Stimulated activated CD8-positive, alpha-beta memory T cell treated with anti-CD3 and anti-CD28 coated beads, Interleukin-4, amount 100 ng/mL, for 48 hours (primary cell): ENCODE results near the gene SGPL1.
"Not testable (repeated sequence)": the region's sequence is repeated elsewhere in the genome, so short reads cannot be mapped to it uniquely, and the experiment has no call there.

ENCODE experiments used
- DNase-seq: peaks from one replicate; pipeline ENCODE4 v3.0.0-alpha.2; 2020

Gene SGPL1, protein sequence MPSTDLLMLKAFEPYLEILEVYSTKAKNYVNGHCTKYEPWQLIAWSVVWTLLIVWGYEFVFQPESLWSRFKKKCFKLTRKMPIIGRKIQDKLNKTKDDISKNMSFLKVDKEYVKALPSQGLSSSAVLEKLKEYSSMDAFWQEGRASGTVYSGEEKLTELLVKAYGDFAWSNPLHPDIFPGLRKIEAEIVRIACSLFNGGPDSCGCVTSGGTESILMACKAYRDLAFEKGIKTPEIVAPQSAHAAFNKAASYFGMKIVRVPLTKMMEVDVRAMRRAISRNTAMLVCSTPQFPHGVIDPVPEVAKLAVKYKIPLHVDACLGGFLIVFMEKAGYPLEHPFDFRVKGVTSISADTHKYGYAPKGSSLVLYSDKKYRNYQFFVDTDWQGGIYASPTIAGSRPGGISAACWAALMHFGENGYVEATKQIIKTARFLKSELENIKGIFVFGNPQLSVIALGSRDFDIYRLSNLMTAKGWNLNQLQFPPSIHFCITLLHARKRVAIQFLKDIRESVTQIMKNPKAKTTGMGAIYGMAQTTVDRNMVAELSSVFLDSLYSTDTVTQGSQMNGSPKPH

DNA sequence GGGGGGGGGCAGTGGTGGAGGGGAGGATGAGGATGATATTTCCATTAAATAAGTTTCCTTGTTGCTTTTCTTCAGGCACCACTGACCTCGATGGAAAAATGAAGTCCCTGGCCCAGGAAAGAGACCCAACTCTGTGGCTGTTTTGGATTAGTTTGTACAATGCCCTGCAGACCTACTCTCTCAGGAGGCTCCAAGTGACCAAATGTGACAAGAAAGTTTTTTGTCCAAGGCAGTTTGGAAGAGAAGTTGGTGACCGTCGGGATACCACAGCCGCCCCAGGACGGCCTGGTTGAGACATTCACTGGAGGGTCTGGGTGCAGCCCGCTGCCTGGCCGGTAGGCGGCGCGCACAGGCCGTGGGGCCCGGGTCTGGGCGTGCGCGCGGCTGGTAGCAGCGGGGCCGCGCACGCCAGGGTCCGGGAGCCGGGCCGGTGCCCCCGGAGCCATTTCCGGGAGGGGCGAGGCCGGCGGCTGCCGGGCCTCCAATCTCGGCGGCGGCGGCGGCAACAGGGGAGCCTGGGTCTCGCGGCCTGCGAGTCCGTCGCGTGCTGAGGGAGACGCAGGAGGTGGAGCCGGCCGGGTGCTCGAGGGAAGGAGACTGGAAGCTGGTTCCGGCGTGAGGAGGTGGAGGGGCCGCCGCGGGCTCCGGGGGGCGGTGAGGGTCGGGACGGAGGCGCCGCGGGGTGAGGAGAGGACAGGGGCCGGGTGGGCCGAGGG is at the start of gene SGPL1:
TSS of gene SGPL1 (plus strand) at position 445 of the 716 bp plus-strand sequence. CDS start 906 bp downstream, outside the sequence.
- DNase-seq = peak; percentile 92

DNA sequence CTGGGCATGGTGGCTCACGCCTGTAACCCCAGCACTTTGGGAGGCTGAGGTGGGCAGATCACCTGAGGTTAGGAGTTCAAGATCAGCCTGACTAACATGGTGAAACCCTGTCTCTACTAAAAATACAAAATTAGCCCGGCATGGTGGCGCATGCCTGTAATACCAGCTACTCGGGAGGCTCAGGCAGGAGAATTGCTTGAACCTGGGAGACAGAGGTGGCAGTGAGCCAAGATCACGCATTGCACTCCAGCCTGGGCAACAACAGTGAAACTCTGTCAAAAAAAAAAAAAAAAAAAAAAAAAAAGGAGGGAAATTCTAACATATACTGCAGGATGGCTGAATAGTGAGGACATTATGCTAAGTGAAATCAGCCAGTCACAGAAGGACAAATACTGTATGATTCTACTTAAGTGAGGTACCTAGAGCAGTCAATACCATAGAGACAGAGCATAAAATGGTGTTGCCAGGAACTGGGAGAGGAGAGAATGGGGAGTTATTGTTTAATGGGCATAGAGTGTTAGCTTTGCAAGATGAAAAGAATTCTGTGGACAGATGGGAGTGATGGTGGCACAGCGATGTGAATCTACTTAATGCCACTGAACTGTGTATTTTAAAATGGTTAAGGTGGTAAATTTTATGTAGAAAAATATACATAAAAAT is 47.6 kb upstream of the SGPL1 start:
- DNase-seq = not testable (repeated sequence)

- DNase-seq = no peak
Observed at GRCh38 chr10:70769121-70769520, 46.6 kb upstream of the SGPL1 start.

DNA sequence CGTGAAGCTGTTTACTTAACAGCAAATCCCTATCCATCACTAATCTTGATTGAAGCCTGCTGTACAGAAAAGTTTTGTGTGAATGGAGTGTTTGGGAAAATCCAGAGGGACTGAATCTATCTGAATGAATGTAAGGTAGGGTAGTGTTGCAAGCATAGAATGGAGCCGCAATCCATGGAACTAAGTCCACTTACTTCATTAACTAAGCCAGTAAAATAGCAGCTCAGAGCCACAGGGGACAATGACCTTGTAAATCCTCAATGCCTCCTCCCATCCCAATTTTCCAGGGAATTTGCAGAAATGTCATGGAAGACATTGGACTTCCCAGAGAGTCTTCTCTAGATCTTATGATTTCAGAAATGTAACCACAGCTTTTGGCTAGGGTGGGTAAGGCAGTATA is 45.7 kb upstream of the SGPL1 start:
- no peak for DNase-seq

- DNase-seq = peak; percentile 7
Observed at GRCh38 chr10:70770516-70770915, 45.2 kb upstream of the SGPL1 start.

GRCh38 chr10:70771311-70772194 is 44.2 kb upstream of the SGPL1 start:
- peak; percentile 17 for DNase-seq

DNA sequence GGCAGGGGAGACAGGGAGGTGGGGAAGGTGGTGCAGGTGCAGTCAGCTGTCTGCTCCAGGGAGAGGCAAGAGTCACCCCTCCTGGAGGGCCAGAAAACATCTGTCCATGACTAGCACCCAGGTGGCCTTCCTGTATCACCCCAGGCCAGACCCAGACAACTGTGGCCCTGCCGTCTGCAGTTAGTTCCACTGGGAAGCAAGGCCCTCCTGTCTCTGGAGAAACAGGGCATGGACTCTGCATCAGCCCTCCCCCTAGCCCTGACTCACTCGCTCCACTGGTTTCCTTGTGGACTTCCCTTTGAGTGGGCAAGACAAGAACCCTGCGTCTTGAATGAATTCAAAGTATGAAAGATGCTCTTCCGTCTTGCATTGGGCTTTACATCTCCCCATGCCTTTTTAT is 43.1 kb upstream of the SGPL1 start:
- peak; percentile 8 for DNase-seq

DNA sequence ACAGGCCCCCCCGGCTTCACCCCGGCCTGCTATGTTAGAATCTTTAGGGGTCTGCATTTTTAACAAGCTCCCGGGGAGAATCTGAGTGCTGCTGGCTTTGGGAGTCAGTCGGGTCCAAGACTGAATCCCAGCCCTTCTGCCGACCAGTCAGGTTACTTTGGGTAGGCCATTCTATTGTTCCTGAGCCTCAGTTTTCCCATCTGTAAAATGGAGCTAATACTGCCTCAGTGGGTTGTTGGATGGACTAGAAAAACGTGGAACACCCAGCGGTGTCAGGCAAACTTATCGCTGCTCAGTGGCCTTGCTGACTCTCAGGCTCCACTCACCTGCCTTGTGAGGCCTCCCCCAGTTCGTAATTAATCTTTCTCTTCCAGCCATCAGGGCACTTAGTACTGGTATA is 42.3 kb upstream of the SGPL1 start:
- DNase-seq = no peak

GRCh38 chr10:70773965-70774809 is 41.6 kb upstream of the SGPL1 start:
- peak; percentile 10 for DNase-seq

DNA sequence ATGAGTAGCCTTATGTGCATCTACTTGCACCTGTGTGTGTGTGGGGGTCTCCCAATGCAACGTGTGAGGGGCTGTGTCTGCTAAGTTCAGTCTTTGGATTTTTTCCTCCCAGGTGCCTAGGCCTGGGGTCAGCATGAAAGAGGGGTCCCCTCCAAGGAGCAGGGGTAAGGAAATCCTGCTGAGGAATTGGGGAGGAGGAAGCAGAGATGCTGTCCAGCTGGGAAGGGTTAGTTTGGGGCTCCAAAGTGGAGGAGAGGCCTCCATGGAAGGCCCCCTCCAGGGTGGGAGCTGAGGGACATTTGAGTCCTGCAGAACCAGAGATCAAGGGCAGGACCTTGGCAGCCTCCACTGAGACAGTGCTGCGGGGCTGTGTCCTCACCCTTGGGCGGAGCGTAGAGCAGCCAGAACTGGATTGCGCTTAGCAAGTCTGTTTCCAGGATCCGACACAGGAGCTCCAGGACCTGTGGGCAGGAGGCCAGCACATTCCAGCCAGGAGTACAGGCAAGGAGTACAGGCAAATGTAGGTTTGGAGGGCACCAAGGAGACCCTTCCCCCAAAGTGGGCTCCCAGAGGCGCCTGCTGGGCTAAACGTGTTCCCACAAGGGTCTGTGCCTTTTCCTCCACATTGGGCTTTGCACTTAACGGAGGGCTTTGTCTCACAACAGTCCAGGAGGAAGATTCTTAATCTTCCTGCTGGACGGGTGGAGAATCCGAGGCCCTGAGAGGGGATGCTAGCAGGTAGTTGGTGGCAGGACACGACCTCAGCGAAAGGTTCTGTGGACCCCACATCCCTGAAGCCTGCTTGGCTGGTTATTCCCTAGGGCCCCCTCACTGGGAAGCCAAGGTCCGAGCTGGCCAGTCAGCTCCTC is 40.7 kb upstream of the SGPL1 start:
- no peak for DNase-seq

DNA sequence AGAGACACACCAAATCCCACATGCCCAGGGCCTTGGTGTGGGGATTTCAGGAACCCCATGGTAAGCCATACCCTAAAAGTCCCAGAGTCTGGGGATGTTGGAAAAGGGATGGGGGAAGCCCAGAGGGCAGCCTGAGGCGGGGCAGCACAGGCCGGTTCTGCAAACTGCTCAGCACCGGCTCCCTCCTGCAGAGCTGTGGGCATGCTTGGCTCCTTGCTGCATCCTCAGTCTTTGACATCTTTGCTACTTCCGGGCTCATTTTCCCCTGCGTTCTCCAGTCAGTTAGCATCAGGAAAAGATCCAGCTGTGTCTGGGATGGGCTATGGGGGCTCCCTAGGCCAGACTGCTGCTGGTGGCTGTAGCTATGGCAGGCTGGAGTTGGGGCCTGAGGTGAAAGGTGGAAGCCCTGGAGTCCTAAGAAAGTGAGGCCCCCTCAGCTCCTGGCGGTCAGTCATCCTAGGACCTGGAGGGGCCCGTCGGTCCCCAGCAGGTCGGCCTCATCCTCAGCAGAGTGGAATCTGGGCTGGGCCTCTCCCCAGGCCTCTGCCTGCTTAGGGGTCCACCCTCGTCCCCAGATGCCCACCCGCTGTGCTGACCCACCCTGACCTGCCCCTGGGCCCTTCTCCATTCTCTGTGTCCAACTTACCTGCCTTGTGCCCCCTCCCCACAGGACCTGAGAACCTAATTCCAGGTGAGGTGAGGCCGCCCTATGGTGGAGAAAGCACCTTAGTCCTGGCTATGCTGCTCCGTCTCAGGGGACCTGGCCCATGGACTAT is 39.9 kb upstream of the SGPL1 start:
- no peak for DNase-seq

DNA sequence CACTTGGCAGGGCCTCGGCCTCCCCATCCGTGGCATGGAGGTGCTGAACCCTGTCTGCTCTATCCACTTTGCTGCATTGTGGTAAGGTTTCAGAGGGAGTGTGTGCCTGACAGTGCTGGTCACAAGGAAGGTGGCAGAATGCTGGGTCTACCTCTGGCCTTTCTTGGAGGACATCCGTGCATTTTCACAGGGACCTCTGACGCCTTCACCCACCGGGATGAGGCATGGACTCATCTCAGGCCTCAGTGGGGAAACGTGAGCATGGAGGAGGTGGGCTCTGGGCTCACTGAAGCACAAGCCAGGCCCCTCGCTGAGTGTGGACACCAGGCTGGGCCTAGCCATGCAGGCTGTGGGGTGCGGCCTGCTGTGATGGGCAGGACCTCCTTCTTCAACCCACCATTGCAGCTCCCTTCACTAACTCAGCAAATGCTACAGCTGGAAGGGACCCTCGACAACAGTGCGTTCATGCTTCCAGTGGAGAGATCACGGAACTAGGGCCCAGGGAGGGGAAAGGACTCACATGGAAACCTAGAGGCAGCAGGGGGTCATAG is 39.2 kb upstream of the SGPL1 start:
- no peak for DNase-seq

DNA sequence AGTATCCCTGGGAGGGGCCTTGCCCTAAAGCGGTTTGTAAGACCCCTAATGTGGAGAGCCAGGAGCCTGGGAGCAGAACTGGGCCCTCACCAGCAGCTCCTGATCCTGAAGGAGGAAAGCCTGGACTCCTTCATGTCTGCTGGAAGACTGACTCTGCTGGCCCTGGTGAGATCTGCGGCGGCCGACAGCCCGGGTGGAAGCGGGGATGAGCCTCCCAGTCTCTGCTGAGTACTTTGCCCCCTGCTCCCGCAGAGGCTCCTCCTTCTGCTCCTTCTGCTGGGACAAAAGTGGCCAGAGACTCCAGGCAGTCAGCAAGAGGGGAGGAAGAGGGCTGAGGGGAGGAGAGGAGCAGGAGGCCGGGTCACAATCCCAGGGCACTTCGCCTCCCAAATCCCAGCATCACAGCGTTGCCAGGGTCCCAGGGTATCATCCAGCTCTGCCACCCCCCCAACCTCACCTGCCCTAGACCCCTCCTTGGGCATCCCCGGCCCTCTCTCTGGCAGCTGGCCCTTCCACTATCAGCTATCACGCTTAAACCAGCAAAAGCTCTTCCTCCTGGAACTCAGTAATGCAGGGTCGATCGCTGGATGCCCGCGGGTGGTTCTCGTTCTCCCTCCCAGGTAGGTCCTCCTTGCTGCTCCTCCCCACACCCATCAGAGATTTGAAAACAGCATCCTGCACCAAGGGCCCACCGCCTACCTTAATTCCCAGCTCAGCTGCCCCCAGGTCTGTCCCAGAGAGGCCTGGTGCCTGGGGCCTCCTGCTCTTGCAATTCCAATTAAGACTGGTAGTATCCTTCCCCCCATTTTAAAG is 38.5 kb upstream of the SGPL1 start:
- DNase-seq = no peak

GRCh38 chr10:70778267-70778924 is 37.4 kb upstream of the SGPL1 start:
- DNase-seq = no peak

DNA sequence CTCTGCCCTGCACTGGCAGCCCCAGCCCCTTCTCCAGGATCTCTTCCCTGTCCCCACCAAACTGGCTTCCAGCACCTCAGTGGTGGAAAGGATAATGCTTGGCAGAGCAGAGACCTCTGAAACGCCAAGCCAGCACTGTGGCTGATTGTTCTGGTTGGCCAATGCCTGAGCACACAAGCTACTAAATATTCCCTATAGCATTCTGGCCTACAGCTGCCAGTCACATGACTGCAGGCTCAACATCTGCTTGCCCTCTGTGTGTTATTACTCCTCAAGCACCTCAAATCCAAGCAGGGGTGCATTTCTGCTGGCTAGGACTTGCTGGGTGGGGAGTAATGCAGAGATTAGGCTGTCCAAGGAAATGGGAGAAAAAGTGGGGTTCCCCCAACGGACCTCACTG is 36.7 kb upstream of the SGPL1 start:
- DNase-seq = no peak

GRCh38 chr10:70779511-70780369 is 36.0 kb upstream of the SGPL1 start:
- no peak for DNase-seq

DNA sequence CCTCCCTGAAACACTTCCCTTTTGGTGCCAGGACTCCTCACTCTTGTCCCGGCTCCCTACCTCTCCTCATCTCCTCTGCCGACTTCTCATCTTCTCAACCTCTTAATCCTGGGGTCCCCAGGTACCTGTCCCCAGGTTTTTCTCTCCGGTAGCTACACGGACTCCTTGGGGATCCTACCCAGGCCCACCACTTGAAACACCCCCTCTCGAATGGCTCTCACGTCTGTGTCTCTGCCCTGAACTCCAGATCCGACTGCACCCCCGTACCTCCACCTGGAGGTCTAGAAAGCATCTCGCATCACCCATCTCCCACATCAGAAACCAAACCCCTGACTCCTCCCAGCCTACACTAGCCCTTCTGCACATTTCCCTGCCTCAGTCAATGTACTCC is 35.4 kb upstream of the SGPL1 start:
- no peak for DNase-seq
